Gastroesophageal sphincter (tissue), 3 donors: ENCODE measurements around the gene RALGPS2.

Experiments used
- CTCF ChIP-seq, 4 experiments: fragments of 200-600 bp in 2 of 4; fragments of 450-650 bp in 2 of 4; sonication (generic) in 1 of 4; IDR thresholded peaks; one replicate each; pipeline ENCODE4 v1.5.1; 2017 to 2019; ENCODE audit warnings: antibody characterized with exemption in 4 of 4, mild to moderate bottlenecking in 2 of 4, moderate library complexity in 2 of 4
- EP300 ChIP-seq: sonication (generic); formaldehyde crosslinking; IDR thresholded peaks from one replicate; pipeline ENCODE4 v1.6.1; 2017; ENCODE audit warnings: antibody characterized with exemption, mild to moderate bottlenecking
- POLR2A ChIP-seq, 2 donors: fragments of 450-650 bp; IDR thresholded peaks; one replicate each; pipeline ENCODE4 v1.6.1; 2017; ENCODE audit warnings: antibody characterized with exemption in 2 of 2, mild to moderate bottlenecking in 2 of 2, moderate library complexity in 1 of 2

GRCh38 chr1:178749581-178750166 is 24.6 kb downstream of the RALGPS2 start:
- TF ChIP-seq EP300 (no peak), CTCF (IDR thresholded peaks at IDR 0.05) (no peak), POLR2A (IDR thresholded peaks at IDR 0.05) (no peak)
